Testis (tissue), 3 donors: ENCODE data around the gene PLOD3. TPM values are rescaled to one million over a fixed set of nuclear protein-coding genes. Genes with fewer than 3 reads are reported as not detected.
"Not testable (repeated sequence)": the region's sequence is repeated elsewhere in the genome, so short reads cannot be mapped to it uniquely, and the experiment has no call there.

Source experiments
- DNase-seq: peaks from one replicate; pipeline ENCODE4 v3.0.0-alpha.2; 2019
- H3K27ac ChIP-seq, 2 donors: fragments of 200-600 bp; sonication (generic); one replicate each; pipeline ENCODE4 v1.5.1; 2019
- H3K27me3 ChIP-seq: fragments of 200-600 bp; sonication (generic); one replicate; pipeline ENCODE4 v1.5.1; 2019
- H3K36me3 ChIP-seq: fragments of 200-600 bp; sonication (generic); one replicate; pipeline ENCODE4 v1.5.1; 2017; ENCODE audit warnings: low read depth; ENCODE audit errors: missing control alignments
- H3K4me1 ChIP-seq: fragments of 200-600 bp; sonication (generic); one replicate; pipeline ENCODE4 v1.5.1; 2019
- H3K4me3 ChIP-seq, 2 donors: fragments of 200-600 bp; sonication (generic); one replicate each; pipeline ENCODE4 v1.5.1; 2017 to 2019
- H3K9me3 ChIP-seq: fragments of 200-600 bp; sonication (generic); one replicate; pipeline ENCODE4 v1.5.1; 2017
- POLR2A ChIP-seq: fragments of 450-650 bp; IDR thresholded peaks from one replicate; pipeline ENCODE4 v1.6.1; 2017; ENCODE audit warnings: antibody characterized with exemption, mild to moderate bottlenecking, moderate library complexity
- WGBS, 2 donors: methylation state at CpG; one replicate each; pipeline ENCODE4 v1.1.5; 2018; 5-methylcytosine and 5-hydroxymethylcytosine counted together
- intact Hi-C: fragments of 100-400 bp; cut with DNase I; formaldehyde crosslinking; loops from one replicate; pipeline ENCODE4 v1.15.1; 2023; ENCODE audit warnings: low total_unique reads
- polyA plus RNA-seq: library from polyadenylated mRNA; stranded (reverse); fragments of 350-450 nt; fragmentation: Illumina TruSeq; extraction: RNeasy Lipid Tissue Mini Kit (QIAGEN cat#74804); gene quantifications from one replicate; pipeline ENCODE4 v1.2.3, GENCODE V29; 2014; ENCODE audit warnings: low read depth, low replicate concordance; ENCODE audit not compliant: insufficient read depth
- total RNA-seq, 2 donors: library from RNA; depleted of rRNA; stranded (reverse); fragments of >200 nt; gene quantifications; one replicate each; pipeline ENCODE4 v1.2.3, GENCODE V29; 2016
- TF ChIP-seq, protein P1 (sequence below), 3 experiments: fragments of 450-650 bp in 2 of 3; fragments of 200-600 bp in 1 of 3; sonication (generic) in 1 of 3; IDR thresholded peaks; one replicate each; pipeline ENCODE4 v1.5.1; 2016 to 2019; ENCODE audit warnings: antibody characterized with exemption in 3 of 3, mild to moderate bottlenecking in 2 of 3, moderate library complexity in 1 of 3

The PLOD3 gene
- total and polyA plus RNA-seq, 3 donors from 2014 or later, result 32.1 to 45.6 (median 36.3) TPM

DNA sequence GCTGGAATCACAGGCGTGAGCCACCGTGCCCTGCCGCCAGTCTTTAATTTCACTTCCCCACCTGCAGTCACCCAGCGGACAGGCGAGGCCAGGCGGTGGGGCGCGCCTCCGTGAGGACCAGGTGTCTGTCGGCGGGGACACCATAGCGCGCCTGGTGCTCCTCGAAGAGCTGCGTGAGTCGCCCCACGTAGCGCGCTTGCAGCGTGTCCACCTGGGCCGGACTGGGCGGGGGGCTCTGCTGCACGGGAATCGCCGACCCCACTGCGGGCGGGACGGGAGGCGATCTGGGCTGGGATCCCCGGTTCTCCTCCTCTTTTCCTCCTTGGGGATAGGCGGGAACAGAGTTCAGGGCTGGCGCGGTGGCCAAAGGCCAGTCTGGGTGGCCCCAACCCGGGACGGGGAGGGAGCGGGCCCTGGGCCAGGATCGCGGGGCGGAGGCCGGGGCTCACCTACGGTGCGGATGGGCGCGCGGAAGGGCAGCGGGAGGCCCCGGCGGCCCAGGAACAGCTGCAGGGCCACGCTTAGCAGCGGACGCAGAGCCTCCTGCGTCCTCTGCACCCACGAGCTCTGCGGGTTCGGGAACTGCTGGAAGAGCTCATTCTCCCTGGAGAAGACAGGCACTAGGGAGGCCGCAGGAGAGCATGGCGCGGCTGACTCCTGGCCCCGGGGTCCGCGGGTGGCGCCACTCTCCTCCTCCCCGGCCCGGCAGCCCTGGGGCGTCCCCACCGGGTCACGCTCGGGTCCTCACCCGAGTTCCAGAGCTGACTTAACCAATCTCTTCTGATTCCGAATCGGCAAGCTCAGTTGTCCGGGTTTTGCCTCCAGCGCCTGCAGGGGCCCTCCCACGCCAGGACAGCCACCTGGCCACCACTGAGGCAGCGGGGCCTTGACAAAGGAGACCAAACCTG is 15.4 kb downstream of the PLOD3 start:
- Histone ChIP-seq H3K27me3 (no peaks in the 10 kb centered on the region), H3K9me3 (no peaks in the 10 kb centered on the region), H3K27ac (no peak overlapping the region), H3K36me3 (no peaks in the 10 kb centered on the region), H3K4me3 (peak overlapping the region in 1 of 2 donors; percentile 38), H3K4me1 (peaks cover 6% of the 10 kb centered on the region)
- no peak for DNase-seq
- TF ChIP-seq POLR2A, result no peak
- TF ChIP-seq, protein P1, sequence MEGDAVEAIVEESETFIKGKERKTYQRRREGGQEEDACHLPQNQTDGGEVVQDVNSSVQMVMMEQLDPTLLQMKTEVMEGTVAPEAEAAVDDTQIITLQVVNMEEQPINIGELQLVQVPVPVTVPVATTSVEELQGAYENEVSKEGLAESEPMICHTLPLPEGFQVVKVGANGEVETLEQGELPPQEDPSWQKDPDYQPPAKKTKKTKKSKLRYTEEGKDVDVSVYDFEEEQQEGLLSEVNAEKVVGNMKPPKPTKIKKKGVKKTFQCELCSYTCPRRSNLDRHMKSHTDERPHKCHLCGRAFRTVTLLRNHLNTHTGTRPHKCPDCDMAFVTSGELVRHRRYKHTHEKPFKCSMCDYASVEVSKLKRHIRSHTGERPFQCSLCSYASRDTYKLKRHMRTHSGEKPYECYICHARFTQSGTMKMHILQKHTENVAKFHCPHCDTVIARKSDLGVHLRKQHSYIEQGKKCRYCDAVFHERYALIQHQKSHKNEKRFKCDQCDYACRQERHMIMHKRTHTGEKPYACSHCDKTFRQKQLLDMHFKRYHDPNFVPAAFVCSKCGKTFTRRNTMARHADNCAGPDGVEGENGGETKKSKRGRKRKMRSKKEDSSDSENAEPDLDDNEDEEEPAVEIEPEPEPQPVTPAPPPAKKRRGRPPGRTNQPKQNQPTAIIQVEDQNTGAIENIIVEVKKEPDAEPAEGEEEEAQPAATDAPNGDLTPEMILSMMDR (IDR thresholded peaks at IDR 0.05), result no peak
- 0 to 7% methylated on average over 2 to 63 of the region's 75 CpGs for WGBS, 2 donors
- intact Hi-C loops, result no loop called here

DNA sequence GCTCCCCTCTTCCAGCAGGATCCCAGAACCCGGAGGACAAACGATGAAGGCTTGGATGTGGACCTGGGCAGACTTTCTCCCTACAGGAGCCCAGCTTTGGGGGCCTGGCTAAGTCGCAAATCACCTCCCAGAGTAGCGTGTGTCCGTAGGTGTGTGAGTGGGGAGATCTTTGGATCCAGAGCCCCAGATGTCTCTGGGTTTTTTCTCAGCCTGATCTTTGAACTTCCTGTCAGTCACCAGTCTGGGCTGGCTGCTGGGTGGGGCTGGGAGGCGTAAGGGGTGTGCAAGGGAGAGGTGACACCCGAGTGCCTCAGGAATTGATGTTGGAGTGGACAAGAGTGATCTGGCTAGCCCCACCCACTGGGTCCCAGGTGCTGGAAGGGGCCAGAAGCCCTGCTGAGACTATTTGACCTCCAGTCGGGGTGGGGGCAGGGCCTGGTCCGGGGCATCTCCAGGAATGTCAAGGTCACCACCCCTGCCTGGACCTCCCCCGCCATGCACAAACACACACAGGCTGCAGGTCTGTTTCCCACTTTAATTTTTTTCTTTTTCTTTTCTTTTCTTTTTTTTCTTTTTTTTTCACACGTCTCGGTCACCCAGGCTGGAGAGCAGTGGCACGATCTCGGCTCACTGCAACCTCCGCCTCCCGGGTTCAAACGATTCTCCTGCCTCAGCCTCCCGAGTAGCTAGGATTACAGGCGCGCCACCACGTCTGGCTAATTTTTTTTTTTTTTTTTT is 16.4 kb downstream of the PLOD3 start, which contains the start of gene MOGAT3:
Gene MOGAT3 (minus strand): TSS at position 175 of the 738 bp plus-strand sequence. CDS start 182 bp downstream, outside the sequence.
- Histone ChIP-seq H3K4me3 (peak within 1 kb of the TSS in 1 of 2 donors; percentile 38), H3K9me3 (no peaks in the 10 kb centered on the region), H3K4me1 (peaks cover 6% of the 10 kb centered on the region), H3K27ac (no peak within 1 kb of the TSS), H3K27me3 (no peaks in the 10 kb centered on the region), H3K36me3 (no peaks in the 10 kb centered on the region)
- TF ChIP-seq, protein P1 (IDR thresholded peaks at IDR 0.05), result no peak
- no peak for TF ChIP-seq POLR2A
- WGBS, 2 donors, result 31 to 33% methylated on average over 21 of the region's 21 CpGs
- intact Hi-C loops, result no loop called here
- DNase-seq, result no peak

DNA sequence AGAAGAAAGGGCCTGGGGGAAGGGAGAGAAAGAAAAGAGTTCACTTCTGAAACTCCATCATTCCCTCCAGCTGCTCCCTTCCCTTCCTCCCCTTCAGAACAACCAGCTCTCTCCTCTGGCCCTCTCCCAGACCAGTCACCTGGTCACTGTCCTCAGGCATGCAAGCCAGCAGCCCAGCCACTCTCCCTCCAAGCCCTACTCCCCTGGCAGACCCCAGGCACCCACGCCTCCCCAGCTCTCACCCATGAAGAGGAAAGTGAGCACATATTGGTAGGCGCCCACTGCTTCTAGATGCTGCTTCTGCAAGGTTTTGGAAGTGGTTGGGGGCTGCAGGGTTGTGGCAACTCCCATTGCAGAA is 16.9 kb downstream of the PLOD3 start:
- 93% methylated on average over 2 of the region's 2 CpGs for WGBS, 2 donors
- intact Hi-C loops, result no loop called here
- TF ChIP-seq, protein P1 (IDR thresholded peaks at IDR 0.05), result no peak
- no peak for TF ChIP-seq POLR2A
- Histone ChIP-seq H3K27ac (no peak overlapping the region), H3K4me1 (peaks cover 6% of the 10 kb centered on the region), H3K4me3 (no peak overlapping the region), H3K9me3 (no peaks in the 10 kb centered on the region), H3K27me3 (no peaks in the 10 kb centered on the region), H3K36me3 (no peaks in the 10 kb centered on the region)
- DNase-seq, result no peak

DNA sequence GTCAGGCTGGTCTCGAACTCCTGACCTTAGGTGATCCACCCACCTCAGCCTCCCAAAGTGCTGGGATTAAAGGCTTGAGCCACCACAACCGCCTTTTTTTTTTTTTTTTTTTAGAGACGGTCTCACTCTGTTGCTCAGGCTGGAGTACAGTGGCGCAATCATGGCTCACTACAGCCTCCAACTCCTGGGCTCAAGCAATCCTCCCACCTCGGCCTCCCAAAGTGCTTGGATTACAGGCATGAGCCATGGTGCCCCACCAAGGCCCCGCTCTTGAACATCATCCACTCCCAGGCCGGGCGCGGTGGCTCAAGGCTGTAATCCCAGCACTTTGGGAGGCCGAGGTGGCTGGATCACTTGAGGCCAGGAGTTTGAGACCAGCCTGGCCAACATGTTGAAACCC is 17.9 kb downstream of the PLOD3 start:
- intact Hi-C loops, H3K9me3 ChIP-seq, H3K4me3 ChIP-seq, H3K27ac ChIP-seq, H3K27me3 ChIP-seq, H3K4me1 ChIP-seq, H3K36me3 ChIP-seq, DNase-seq: not testable (repeated sequence)
- WGBS, 2 donors, result 93 to 100% methylated on average over 6 to 10 of the region's 10 CpGs

DNA sequence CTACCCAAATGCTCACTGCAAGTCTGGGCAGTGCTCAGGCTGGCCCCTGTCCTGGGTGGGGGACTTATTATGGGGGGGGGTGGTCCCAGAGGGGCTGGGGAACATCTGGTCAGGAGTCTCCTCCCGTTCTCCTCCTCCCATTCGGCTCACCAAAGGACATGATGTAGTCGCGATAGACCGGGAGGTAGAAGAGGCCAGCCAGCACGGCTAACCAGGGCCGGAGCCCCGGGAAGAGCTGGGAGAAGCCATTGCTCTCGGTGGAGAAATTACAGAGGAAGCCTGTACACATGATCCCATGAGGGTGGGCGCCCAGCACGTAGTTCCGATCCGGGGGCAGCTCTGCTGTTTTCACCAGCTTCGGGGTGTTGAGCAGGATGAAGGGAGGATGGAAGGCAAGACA is 18.9 kb downstream of the PLOD3 start:
- Histone ChIP-seq H3K4me1 (peaks cover 6% of the 10 kb centered on the region), H3K4me3 (no peak overlapping the region), H3K27ac (no peak overlapping the region), H3K9me3 (no peaks in the 10 kb centered on the region), H3K36me3 (no peaks in the 10 kb centered on the region), H3K27me3 (no peaks in the 10 kb centered on the region)
- no peak for TF ChIP-seq POLR2A
- TF ChIP-seq, protein P1 (IDR thresholded peaks at IDR 0.05), result no peak
- intact Hi-C loops, result no loop called here
- no peak for DNase-seq
- 51 to 53% methylated on average over 8 to 14 of the region's 14 CpGs for WGBS, 2 donors
